HEK293 (cell line): ENCODE data around the gene MALL.

Source experiments
- CTCF ChIA-PET: fragments of 350-600 bp; formaldehyde crosslinking; extraction: SDS; loops from one replicate; lab custom pipeline; 2021; ENCODE audit warnings: antibody characterized with exemption; lab: Yijun Ruan, JAX
- POLR2A ChIA-PET: fragments of 300-600 bp; formaldehyde crosslinking; extraction: SDS; loops from one replicate; lab custom pipeline; 2020; ENCODE audit warnings: antibody characterized with exemption, inconsistent platforms; lab: Yijun Ruan, JAX
- H3K27ac ChIP-seq: fragments of 200-500 bp; sonication (Bioruptor generic); 2 replicates; pipeline ENCODE4 v1.5.1; 2014; ENCODE audit warnings: low read depth, low read length, control low read depth, inconsistent platforms; ENCODE audit errors: extremely low read depth
- H3K36me3 ChIP-seq, 2 experiments: fragments of 200-500 bp in 1 of 2; sonication (Bioruptor generic) in 1 of 2; 1 replicate in 1 of 2; 2 replicates in 1 of 2; pipeline ENCODE4 v1.5.1; 2014 to 2017; ENCODE audit warnings: inconsistent platforms in 2 of 2, low read length in 2 of 2; ENCODE audit not compliant: control insufficient read depth in 2 of 2, insufficient read depth in 1 of 2
- H3K4me1 ChIP-seq: fragments of 200-500 bp; sonication (Bioruptor generic); 2 replicates; pipeline ENCODE4 v1.5.1; 2014; ENCODE audit warnings: mild to moderate bottlenecking, low read length, inconsistent platforms; ENCODE audit not compliant: control insufficient read depth, insufficient read depth
- H3K4me3 ChIP-seq: 2 replicates; pipeline ENCODE4 v1.5.1; 2011; ENCODE audit warnings: low read depth, mild to moderate bottlenecking, control low read depth, low read length, moderate library complexity
- H3K9me3 ChIP-seq: fragments of 200-500 bp; sonication (Bioruptor generic); 2 replicates; pipeline ENCODE4 v1.5.1; 2014; ENCODE audit warnings: low read depth, low read length, inconsistent platforms; ENCODE audit not compliant: control insufficient read depth, insufficient read depth
- KLF1 ChIP-seq: fragments of 450-650 bp; formaldehyde crosslinking; IDR thresholded peaks from 2 replicates; pipeline ENCODE4 v1.5.1; 2016; ENCODE audit warnings: missing biosample characterization, missing genetic modification characterization
- RBAK ChIP-seq: fragments of 450-650 bp; formaldehyde crosslinking; IDR thresholded peaks from 2 replicates; pipeline ENCODE4 v1.5.1; 2016; ENCODE audit warnings: missing biosample characterization, missing genetic modification characterization
- ZFP37 ChIP-seq: fragments of 450-650 bp; formaldehyde crosslinking; IDR thresholded peaks from 2 replicates; pipeline ENCODE4 v1.5.1; 2016; ENCODE audit warnings: missing biosample characterization, missing genetic modification characterization
- ZFP41 ChIP-seq: fragments of 450-650 bp; formaldehyde crosslinking; IDR thresholded peaks from 2 replicates; pipeline ENCODE4 v1.5.1; 2016; ENCODE audit warnings: missing biosample characterization, missing genetic modification characterization, borderline replicate concordance
- ZIC2 ChIP-seq: fragments of 450-650 bp; formaldehyde crosslinking; IDR thresholded peaks from 2 replicates; pipeline ENCODE4 v1.5.1; 2016; ENCODE audit warnings: missing biosample characterization, missing genetic modification characterization
- ZNF354C ChIP-seq: fragments of 450-650 bp; formaldehyde crosslinking; IDR thresholded peaks from 2 replicates; pipeline ENCODE4 v1.5.1; 2016; ENCODE audit warnings: missing biosample characterization, missing genetic modification characterization, low read depth, borderline replicate concordance
- ZNF394 ChIP-seq: fragments of 450-650 bp; formaldehyde crosslinking; IDR thresholded peaks from 2 replicates; pipeline ENCODE4 v1.5.1; 2016; ENCODE audit warnings: missing biosample characterization, missing genetic modification characterization, mild to moderate bottlenecking, moderate library complexity, borderline replicate concordance
- ZNF529 ChIP-seq: fragments of 450-650 bp; formaldehyde crosslinking; IDR thresholded peaks from 2 replicates; pipeline ENCODE4 v1.5.1; 2017; ENCODE audit warnings: missing genetic modification characterization, missing biosample characterization; ENCODE audit not compliant: insufficient replicate concordance
- ZNF530 ChIP-seq: fragments of 450-650 bp; formaldehyde crosslinking; IDR thresholded peaks from 2 replicates; pipeline ENCODE4 v1.5.1; 2016; ENCODE audit warnings: low read depth, missing biosample characterization, missing genetic modification characterization
- ZNF544 ChIP-seq: fragments of 450-650 bp; formaldehyde crosslinking; IDR thresholded peaks from 2 replicates; pipeline ENCODE4 v1.5.0; 2017; ENCODE audit warnings: missing biosample characterization, missing genetic modification characterization
- ZNF596 ChIP-seq: fragments of 450-650 bp; IDR thresholded peaks from 2 replicates; pipeline ENCODE4 v1.5.0; 2018; ENCODE audit warnings: missing biosample characterization, mild to moderate bottlenecking, missing genetic modification characterization, moderate library complexity
- ZNF610 ChIP-seq: fragments of 450-650 bp; formaldehyde crosslinking; IDR thresholded peaks from 2 replicates; pipeline ENCODE4 v1.5.1; 2016; ENCODE audit warnings: missing biosample characterization, missing genetic modification characterization, borderline replicate concordance
- ZNF792 ChIP-seq: fragments of 450-650 bp; formaldehyde crosslinking; IDR thresholded peaks from 2 replicates; pipeline ENCODE4 v1.5.1; 2016; ENCODE audit warnings: missing biosample characterization, missing genetic modification characterization
- ZNF837 ChIP-seq: fragments of 450-650 bp; formaldehyde crosslinking; IDR thresholded peaks from 2 replicates; pipeline ENCODE4 v1.5.1; 2016; ENCODE audit warnings: missing biosample characterization, missing genetic modification characterization
- ZNF843 ChIP-seq: fragments of 450-650 bp; formaldehyde crosslinking; IDR thresholded peaks from 2 replicates; pipeline ENCODE4 v1.5.1; 2016; ENCODE audit warnings: missing biosample characterization, missing genetic modification characterization
- TF ChIP-seq, protein P1 (sequence below): fragments of 450-650 bp; formaldehyde crosslinking; IDR thresholded peaks from 2 replicates; pipeline ENCODE4 v1.5.1; 2016; ENCODE audit warnings: missing biosample characterization, missing genetic modification characterization
- TF ChIP-seq, protein P2 (sequence below): fragments of 450-650 bp; formaldehyde crosslinking; IDR thresholded peaks from 2 replicates; pipeline ENCODE4 v1.5.1; 2016; ENCODE audit warnings: missing biosample characterization, missing genetic modification characterization
- TF ChIP-seq, protein P3 (sequence below): fragments of 450-650 bp; IDR thresholded peaks from 2 replicates; pipeline ENCODE4 v1.5.1; 2018; ENCODE audit warnings: missing biosample characterization, missing genetic modification characterization
- TF ChIP-seq, protein P4 (sequence below): fragments of 450-650 bp; formaldehyde crosslinking; IDR thresholded peaks from 2 replicates; pipeline ENCODE4 v1.5.0; 2017; ENCODE audit warnings: missing biosample characterization, missing genetic modification characterization, borderline replicate concordance

The MALL gene

DNA sequence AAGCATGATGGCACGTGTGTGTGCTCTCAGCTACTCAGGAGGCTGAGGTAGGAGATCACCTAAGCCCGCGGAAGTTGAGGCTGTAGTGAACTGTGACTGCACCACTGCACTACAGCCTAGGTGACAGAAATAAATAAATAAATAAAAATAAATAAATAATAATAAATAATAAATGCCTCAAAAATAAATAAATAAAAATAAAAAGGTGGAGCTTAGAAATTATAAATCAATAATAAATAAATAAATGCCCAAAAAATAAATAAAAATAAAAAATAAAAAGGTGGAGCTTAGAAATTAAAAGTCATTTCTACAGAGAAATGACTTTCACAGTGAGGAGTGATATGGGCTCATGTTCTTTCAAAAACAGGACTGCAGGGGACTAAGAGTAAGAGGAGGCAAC lies 6.0 kb upstream of the MALL start:
- H3K9me3 ChIP-seq, result no peaks in the 10 kb centered on the region
- POLR2A ChIA-PET, result no interaction called here
- no peak overlapping the region for H3K4me3 ChIP-seq
- no peaks in the 10 kb centered on the region for H3K36me3 ChIP-seq
- 0 out of 2 replicates have a peak, but pooled peaks cover 3% of the 10 kb centered on the region for H3K4me1 ChIP-seq
- TF ChIP-seq ZNF530 (tag by site-specific recombination), result no peak
- no peak for TF ChIP-seq ZIC2 (tag by site-specific recombination)
- TF ChIP-seq ZNF354C, result no peak
- TF ChIP-seq ZNF394 (tag by site-specific recombination), result no peak
- no peak for TF ChIP-seq ZNF610 (tag by site-specific recombination)
- CTCF ChIA-PET, result interaction anchor here (1.6 kb wide), 1 partner anchor 36 kb away, joined by 4 read pairs; no protein-coding TSS in a partner anchor
- H3K27ac ChIP-seq, result no peak overlapping the region

DNA sequence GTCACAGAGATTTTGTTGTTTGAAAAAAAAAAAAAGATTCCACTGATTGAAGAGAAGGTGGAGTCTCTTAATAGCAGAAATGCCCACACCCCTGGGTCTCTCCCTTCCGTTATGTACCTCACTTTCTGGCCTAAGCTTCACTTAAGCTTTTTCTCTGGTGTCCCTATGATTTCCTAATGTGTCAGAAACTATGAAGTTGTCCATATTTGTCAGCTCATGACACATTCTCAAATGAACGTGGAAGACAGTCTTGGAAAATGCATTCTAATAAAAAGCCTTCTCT lies 5.4 kb upstream of the MALL start:
- Histone ChIP-seq H3K27ac (no peak overlapping the region), H3K36me3 (no peaks in the 10 kb centered on the region), H3K9me3 (no peaks in the 10 kb centered on the region), H3K4me1 (0 out of 2 replicates have a peak, but pooled peaks cover under 1% of the 10 kb centered on the region), H3K4me3 (no peak overlapping the region)
- POLR2A ChIA-PET, result no interaction called here
- CTCF ChIA-PET, result no interaction called here
- no peak for TF ChIP-seq ZNF529
- no peak for TF ChIP-seq RBAK (tag by site-specific recombination)
- TF ChIP-seq, protein P1, sequence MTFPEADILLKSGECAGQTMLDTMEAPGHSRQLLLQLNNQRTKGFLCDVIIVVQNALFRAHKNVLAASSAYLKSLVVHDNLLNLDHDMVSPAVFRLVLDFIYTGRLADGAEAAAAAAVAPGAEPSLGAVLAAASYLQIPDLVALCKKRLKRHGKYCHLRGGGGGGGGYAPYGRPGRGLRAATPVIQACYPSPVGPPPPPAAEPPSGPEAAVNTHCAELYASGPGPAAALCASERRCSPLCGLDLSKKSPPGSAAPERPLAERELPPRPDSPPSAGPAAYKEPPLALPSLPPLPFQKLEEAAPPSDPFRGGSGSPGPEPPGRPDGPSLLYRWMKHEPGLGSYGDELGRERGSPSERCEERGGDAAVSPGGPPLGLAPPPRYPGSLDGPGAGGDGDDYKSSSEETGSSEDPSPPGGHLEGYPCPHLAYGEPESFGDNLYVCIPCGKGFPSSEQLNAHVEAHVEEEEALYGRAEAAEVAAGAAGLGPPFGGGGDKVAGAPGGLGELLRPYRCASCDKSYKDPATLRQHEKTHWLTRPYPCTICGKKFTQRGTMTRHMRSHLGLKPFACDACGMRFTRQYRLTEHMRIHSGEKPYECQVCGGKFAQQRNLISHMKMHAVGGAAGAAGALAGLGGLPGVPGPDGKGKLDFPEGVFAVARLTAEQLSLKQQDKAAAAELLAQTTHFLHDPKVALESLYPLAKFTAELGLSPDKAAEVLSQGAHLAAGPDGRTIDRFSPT (tag by site-specific recombination), result no peak
- no peak for TF ChIP-seq ZFP37 (tag by site-specific recombination)
- no peak for TF ChIP-seq ZNF843 (tag by site-specific recombination)
- TF ChIP-seq KLF1 (tag by site-specific recombination), result no peak
- no peak for TF ChIP-seq ZNF596 (tag by site-specific recombination)
- no peak for TF ChIP-seq ZNF837 (tag by site-specific recombination)
- TF ChIP-seq ZNF544 (tag by site-specific recombination), result no peak
- no peak for TF ChIP-seq ZFP41
- TF ChIP-seq ZIC2 (tag by site-specific recombination), result no peak
- TF ChIP-seq, protein P2, sequence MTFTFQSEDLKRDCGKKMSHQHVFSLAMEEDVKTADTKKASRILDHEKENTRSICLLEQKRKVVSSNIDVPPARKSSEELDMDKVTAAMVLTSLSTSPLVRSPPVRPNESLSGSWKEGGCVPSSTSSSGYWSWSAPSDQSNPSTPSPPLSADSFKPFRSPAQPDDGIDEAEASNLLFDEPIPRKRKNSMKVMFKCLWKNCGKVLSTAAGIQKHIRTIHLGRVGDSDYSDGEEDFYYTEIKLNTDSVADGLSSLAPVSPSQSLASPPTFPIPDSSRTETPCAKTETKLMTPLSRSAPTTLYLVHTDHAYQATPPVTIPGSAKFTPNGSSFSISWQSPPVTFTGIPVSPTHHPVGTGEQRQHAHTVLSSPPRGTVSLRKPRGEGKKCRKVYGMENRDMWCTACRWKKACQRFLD (tag by site-specific recombination), result no peak
- TF ChIP-seq, protein P3, sequence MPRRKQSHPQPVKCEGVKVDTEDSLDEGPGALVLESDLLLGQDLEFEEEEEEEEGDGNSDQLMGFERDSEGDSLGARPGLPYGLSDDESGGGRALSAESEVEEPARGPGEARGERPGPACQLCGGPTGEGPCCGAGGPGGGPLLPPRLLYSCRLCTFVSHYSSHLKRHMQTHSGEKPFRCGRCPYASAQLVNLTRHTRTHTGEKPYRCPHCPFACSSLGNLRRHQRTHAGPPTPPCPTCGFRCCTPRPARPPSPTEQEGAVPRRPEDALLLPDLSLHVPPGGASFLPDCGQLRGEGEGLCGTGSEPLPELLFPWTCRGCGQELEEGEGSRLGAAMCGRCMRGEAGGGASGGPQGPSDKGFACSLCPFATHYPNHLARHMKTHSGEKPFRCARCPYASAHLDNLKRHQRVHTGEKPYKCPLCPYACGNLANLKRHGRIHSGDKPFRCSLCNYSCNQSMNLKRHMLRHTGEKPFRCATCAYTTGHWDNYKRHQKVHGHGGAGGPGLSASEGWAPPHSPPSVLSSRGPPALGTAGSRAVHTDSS, result no peak
- TF ChIP-seq, protein P4, sequence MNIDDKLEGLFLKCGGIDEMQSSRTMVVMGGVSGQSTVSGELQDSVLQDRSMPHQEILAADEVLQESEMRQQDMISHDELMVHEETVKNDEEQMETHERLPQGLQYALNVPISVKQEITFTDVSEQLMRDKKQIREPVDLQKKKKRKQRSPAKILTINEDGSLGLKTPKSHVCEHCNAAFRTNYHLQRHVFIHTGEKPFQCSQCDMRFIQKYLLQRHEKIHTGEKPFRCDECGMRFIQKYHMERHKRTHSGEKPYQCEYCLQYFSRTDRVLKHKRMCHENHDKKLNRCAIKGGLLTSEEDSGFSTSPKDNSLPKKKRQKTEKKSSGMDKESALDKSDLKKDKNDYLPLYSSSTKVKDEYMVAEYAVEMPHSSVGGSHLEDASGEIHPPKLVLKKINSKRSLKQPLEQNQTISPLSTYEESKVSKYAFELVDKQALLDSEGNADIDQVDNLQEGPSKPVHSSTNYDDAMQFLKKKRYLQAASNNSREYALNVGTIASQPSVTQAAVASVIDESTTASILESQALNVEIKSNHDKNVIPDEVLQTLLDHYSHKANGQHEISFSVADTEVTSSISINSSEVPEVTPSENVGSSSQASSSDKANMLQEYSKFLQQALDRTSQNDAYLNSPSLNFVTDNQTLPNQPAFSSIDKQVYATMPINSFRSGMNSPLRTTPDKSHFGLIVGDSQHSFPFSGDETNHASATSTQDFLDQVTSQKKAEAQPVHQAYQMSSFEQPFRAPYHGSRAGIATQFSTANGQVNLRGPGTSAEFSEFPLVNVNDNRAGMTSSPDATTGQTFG, result no peak
- no peak for TF ChIP-seq ZNF792 (tag by site-specific recombination)
